Epithelial cell of esophagus (primary cell): ENCODE data around the gene SLC4A5.
A peak's percentile ranks its signal among the peaks of the same experiment; 100 is the strongest.

ENCODE experiments used
- DNase-seq: peaks from one replicate; pipeline ENCODE4 v3.0.0; 2010; ENCODE audit warnings: low read depth
- H3K4me3 ChIP-seq: 2 replicates; pipeline ENCODE4 v1.5.1; 2011; ENCODE audit warnings: mild to moderate bottlenecking, low read length, control low read depth
- TF ChIP-seq, protein P1 (sequence below): IDR thresholded peaks from 2 replicates; pipeline ENCODE4 v1.5.1; 2011; ENCODE audit warnings: low read depth, mild to moderate bottlenecking, low read length, control low read depth, inconsistent platforms; ENCODE audit not compliant: insufficient read depth; ENCODE audit errors: missing control alignments

Gene SLC4A5

DNA sequence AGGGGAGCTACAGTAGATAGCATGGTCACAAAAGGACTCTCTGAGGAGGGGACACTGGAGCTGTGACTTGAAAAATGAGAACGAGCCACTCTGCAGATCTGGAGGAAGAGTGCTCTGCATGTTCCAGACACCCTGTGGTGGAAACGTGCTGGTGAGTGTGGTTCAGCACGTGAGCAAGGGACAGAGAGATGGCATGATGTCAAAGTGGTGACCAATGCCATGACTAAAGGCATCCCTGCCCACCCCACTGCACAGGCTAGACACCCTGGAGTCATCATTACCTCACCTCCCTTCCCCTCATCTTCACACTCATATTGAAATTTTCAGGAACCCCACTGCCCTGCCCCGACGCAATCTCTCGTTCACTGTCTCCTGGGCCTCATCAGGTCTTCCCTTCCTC, 56.5 kb downstream of the SLC4A5 start:
- DNase-seq = no peak
- no peak overlapping the region for H3K4me3 ChIP-seq
- TF ChIP-seq, protein P1, sequence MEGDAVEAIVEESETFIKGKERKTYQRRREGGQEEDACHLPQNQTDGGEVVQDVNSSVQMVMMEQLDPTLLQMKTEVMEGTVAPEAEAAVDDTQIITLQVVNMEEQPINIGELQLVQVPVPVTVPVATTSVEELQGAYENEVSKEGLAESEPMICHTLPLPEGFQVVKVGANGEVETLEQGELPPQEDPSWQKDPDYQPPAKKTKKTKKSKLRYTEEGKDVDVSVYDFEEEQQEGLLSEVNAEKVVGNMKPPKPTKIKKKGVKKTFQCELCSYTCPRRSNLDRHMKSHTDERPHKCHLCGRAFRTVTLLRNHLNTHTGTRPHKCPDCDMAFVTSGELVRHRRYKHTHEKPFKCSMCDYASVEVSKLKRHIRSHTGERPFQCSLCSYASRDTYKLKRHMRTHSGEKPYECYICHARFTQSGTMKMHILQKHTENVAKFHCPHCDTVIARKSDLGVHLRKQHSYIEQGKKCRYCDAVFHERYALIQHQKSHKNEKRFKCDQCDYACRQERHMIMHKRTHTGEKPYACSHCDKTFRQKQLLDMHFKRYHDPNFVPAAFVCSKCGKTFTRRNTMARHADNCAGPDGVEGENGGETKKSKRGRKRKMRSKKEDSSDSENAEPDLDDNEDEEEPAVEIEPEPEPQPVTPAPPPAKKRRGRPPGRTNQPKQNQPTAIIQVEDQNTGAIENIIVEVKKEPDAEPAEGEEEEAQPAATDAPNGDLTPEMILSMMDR = no peak

DNA sequence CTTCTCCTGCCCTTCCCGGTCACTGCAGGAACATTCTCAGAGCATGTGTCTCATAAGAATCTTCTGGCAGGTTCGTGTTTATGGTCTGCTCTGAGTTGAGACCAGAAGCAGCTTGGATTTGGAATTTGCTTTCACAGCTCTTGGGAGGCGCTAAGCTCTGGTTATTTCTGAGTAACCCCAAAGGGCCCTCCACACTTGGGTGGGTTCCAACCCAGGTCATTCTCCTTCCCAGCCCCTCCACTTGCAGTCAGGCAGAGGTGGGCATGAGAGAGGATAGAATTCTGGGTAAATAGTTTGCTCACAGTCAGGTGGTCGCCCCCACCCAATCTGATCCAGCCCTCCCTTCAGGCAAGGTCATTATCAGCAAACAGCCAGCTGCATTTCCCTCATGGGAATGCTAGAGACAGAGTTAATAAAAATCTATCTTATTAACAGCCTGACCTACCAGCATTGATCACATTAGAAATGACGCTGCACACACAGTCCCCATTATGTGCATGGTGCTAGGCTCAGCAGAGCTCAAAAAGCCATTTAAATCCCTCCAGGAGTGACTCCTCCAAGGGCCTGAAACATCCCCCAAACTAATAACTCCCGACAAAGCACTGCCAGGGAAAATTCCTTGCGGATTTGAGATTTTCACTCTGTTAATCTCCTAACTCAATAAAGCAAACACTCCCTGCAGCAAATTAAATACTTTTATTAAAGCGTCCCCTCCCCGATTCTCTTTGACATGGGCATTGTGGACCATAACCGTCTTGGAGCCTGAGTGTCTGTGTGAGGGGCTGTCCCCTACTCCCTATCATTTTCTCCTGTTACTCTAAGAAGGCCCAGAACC, 61.9 kb downstream of the SLC4A5 start:
- TF ChIP-seq, protein P1 = no peak
- no peak overlapping the region for H3K4me3 ChIP-seq
- DNase-seq = no peak

DNA sequence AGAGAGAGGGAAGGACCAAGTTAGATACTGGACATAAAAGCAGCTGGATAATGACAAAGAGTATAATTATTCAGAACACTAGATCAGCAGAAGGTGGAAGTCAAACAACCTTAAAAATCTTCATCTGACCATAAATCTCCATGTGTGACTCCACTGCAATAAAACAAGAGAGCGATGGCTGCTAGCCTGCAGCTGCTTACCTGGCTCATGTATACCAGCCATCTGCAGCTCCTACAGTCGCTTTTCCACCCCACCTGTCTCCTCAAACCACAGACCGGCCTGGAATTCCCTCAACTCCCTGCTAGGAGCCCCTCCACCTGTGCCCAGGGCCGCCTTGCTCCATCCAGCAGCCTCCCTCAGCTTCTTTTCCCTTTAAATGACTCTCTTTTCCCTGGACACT, 64.5 kb downstream of the SLC4A5 start:
- no peak for DNase-seq
- TF ChIP-seq, protein P1 = no peak
- no peak overlapping the region for H3K4me3 ChIP-seq

DNA sequence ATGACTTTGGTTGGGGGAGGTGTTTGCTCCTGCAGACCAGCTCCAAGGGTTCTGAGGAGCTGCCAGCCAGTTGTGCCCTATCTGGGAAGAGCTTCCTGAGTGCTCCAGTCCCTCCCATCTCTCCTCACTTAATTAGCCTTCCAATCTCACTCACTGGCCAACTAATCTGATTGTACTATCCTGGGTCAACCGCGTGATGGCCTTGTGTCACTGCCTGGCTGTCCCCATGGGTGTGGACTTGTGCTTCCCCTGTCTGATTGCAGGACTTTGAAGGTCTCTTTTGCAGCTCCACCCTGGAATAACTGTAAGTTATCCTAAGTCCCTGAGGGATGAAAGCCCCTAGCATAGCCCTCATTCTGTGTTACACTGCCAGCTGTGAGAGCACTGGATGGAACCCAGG, 65.0 kb downstream of the SLC4A5 start:
- no peak overlapping the region for H3K4me3 ChIP-seq
- DNase-seq = no peak
- TF ChIP-seq, protein P1 = no peak

DNA sequence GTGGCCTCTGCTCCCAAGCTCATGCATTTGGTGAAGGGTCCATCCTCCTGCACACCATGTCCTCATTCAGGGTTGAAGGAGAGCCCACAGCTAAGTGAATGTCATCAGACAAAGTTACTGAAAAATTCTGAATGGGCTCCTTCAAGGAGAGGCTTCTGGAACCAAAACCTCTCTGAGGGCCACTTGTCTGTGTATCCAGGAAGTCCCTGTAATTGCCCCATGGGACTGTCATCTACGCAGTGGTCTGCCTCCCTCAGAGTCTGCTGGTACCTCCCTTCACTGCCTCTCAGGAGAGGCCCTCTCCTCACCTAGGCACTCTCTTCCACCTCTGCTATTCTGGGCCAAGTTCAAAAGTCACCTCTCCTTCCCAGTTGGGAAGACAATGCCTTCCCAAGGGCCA, 68.0 kb downstream of the SLC4A5 start:
- DNase-seq = no peak
- TF ChIP-seq, protein P1 = no peak
- no peak overlapping the region for H3K4me3 ChIP-seq

DNA sequence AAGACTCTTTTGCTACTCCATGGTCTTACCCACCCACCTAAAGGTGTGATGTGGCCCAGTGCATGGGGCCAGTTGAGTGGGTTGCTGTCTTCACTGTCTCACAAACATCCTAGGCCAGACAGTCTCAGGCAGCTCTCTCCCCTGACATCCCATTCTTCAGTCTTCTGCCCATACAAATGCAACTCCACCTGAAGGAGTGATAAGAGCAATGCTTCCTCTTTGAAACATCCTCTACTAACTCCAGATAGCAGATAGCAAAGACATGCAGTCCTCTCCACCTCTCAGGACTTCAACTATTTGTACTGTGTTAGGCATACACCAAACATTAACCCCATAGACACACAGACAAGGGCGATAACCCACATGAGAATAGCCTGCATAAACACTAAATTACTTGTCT, 73.5 kb downstream of the SLC4A5 start:
- H3K4me3 ChIP-seq = no peak overlapping the region
- no peak for DNase-seq
- TF ChIP-seq, protein P1 = no peak

DNA sequence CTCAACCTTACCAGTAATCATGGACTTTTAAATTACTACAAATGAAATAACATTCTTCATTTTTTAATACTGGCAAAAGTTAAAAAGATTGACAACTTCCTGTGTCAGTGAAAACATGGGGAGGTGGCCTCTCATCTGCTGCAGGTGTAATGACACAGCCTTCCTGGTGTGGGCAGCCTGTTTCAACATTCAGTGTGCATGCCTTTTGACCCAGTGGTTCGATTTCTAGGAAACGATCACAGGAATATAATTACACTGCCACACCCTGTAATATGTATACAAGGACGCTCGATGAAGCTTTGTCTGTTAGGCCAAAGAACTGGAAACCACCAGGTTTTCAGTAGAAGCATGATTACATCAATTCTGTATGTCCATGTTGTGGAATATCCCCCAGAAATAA, 76.1 kb downstream of the SLC4A5 start:
- no peak overlapping the region for H3K4me3 ChIP-seq
- peak; percentile 59 for DNase-seq
- TF ChIP-seq, protein P1 = peak; percentile 54
